ENCODE data around the gene MOXD1.
"Not testable (repeated sequence)": the region's sequence is repeated elsewhere in the genome, so short reads cannot be mapped to it uniquely, and the experiment has no call there.

Gene MOXD1

GRCh38 chr6:132282696-132283095, 118.6 kb downstream of the MOXD1 start:
- peak; percentile 66 for DNase-seq (ENCODE audit: low read depth, low spot score)

GRCh38 chr6:132280436-132280835, 120.8 kb downstream of the MOXD1 start:
- no peak for DNase-seq (ENCODE audit: low read depth, low spot score)

- DNase-seq (ENCODE audit: low read depth, low spot score) = peak; percentile 85
These were observed 121.6 kb downstream of the MOXD1 start for GRCh38 chr6:132279592-132280139.

- no peak for DNase-seq (ENCODE audit: low read depth, low spot score)
These were observed 126.0 kb downstream of the MOXD1 start for GRCh38 chr6:132275066-132275970.

- no peak for DNase-seq (ENCODE audit: low read depth, low spot score)
These were observed 128.5 kb downstream of the MOXD1 start for GRCh38 chr6:132272776-132273175.

GRCh38 chr6:132270726-132271402, 130.4 kb downstream of the MOXD1 start:
- DNase-seq (ENCODE audit: low read depth, low spot score) = no peak

GRCh38 chr6:132268666-132269065, 132.6 kb downstream of the MOXD1 start:
- not testable (repeated sequence) for DNase-seq (ENCODE audit: low read depth, low spot score)

GRCh38 chr6:132268209-132268608, 133.1 kb downstream of the MOXD1 start:
- no peak for DNase-seq (ENCODE audit: low read depth, low spot score)

GRCh38 chr6:132265451-132266097, 135.7 kb downstream of the MOXD1 start:
- no peak for DNase-seq (ENCODE audit: low read depth, low spot score)

- DNase-seq (ENCODE audit: low read depth, low spot score) = no peak
These were observed 137.2 kb downstream of the MOXD1 start for GRCh38 chr6:132264021-132264500.

GRCh38 chr6:132261354-132261753, 139.9 kb downstream of the MOXD1 start:
- DNase-seq (ENCODE audit: low read depth, low spot score) = no peak

- peak; percentile 53 for DNase-seq (ENCODE audit: low read depth, low spot score)
These were observed 142.2 kb downstream of the MOXD1 start for GRCh38 chr6:132259070-132259469.

GRCh38 chr6:132257561-132257960, 143.7 kb downstream of the MOXD1 start:
- no peak for DNase-seq (ENCODE audit: low read depth, low spot score)

GRCh38 chr6:132256457-132256856, 144.8 kb downstream of the MOXD1 start:
- DNase-seq (ENCODE audit: low read depth, low spot score) = no peak

GRCh38 chr6:132253906-132254305, 147.4 kb downstream of the MOXD1 start:
- no peak for DNase-seq (ENCODE audit: low read depth, low spot score)

- DNase-seq (ENCODE audit: low read depth, low spot score) = no peak
These were observed 148.1 kb downstream of the MOXD1 start for GRCh38 chr6:132253211-132253610.

GRCh38 chr6:132252113-132252512, 149.2 kb downstream of the MOXD1 start:
- no peak for DNase-seq (ENCODE audit: low read depth, low spot score)

- no peak for DNase-seq (ENCODE audit: low read depth, low spot score)
These were observed 149.6 kb downstream of the MOXD1 start for GRCh38 chr6:132251711-132252110.

- DNase-seq (ENCODE audit: low read depth, low spot score) = peak; percentile 26
These were observed 153.7 kb downstream of the MOXD1 start for GRCh38 chr6:132247381-132248159.

GRCh38 chr6:132246632-132247270, 154.5 kb downstream of the MOXD1 start:
- no peak for DNase-seq (ENCODE audit: low read depth, low spot score)

Data from astrocyte of the hippocampus (primary cell).